Measurements from ENCODE around the gene VKORC1.

DNA sequence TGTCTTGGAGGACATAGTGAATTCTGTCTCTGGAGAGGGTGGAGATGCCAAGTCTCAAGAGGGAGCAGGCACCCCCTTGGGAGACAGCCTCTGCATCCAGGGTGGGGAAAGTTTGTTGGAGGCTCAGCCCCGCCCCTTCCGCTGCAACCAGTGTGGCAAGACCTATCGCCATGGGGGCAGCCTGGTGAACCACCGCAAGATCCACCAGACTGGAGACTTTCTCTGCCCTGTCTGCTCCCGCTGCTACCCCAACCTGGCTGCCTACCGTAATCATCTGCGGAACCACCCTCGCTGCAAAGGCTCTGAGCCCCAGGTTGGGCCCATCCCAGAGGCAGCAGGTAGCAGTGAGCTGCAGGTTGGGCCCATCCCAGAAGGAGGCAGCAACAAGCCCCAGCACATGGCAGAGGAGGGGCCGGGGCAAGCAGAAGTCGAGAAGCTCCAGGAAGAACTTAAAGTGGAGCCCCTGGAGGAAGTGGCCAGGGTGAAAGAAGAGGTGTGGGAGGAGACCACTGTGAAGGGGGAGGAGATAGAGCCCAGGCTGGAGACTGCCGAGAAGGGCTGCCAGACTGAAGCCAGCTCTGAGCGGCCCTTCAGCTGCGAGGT is 15.2 kb downstream of the VKORC1 start:
- TF ChIP-seq GATA2 (IDR thresholded peaks at IDR 0.05; ENCODE audit: low read depth, low read length): no peak
- no peak for TF ChIP-seq GATA3 (IDR thresholded peaks at IDR 0.05; ENCODE audit: low read depth, low read length)

Data from SH-SY5Y (cell line).